GM23248 (cell line): ENCODE data around the gene TSBP1. TPM values are rescaled to one million over a fixed set of nuclear protein-coding genes. Genes with fewer than 3 reads are reported as not detected.

Source experiments
- DNase-seq: peaks from one replicate; pipeline ENCODE4 v3.0.0-alpha.2; 2015
- H2AFZ ChIP-seq: fragments of 200-600 bp; sonication (generic); 2 replicates; pipeline ENCODE4 v1.6.1; 2016; ENCODE audit warnings: antibody characterized with exemption
- H3F3A ChIP-seq: fragments of 200-600 bp; sonication (generic); 2 replicates; pipeline ENCODE4 v1.6.1; 2016; ENCODE audit warnings: mild to moderate bottlenecking, antibody characterized with exemption, mixed run types; ENCODE audit not compliant: insufficient read depth
- H3K27ac ChIP-seq: fragments of 200-600 bp; sonication (generic); 2 replicates; pipeline ENCODE4 v1.5.1; 2016; ENCODE audit warnings: mild to moderate bottlenecking
- H3K27me3 ChIP-seq: fragments of 200-600 bp; sonication (generic); replicated peaks from 2 replicates; pipeline ENCODE4 v1.6.1; 2016; ENCODE audit warnings: mild to moderate bottlenecking; ENCODE audit not compliant: insufficient read depth
- H3K36me3 ChIP-seq: fragments of 200-600 bp; sonication (generic); 2 replicates; pipeline ENCODE4 v1.6.1; 2016; ENCODE audit warnings: low read depth, mild to moderate bottlenecking
- H3K4me1 ChIP-seq: fragments of 200-600 bp; sonication (generic); 2 replicates; pipeline ENCODE4 v1.6.1; 2016; ENCODE audit warnings: mild to moderate bottlenecking; ENCODE audit not compliant: insufficient read depth
- H3K4me2 ChIP-seq: fragments of 200-600 bp; sonication (generic); one replicate; pipeline ENCODE4 v1.6.1; 2016; ENCODE audit warnings: mild to moderate bottlenecking; ENCODE audit not compliant: unreplicated experiment
- H3K4me3 ChIP-seq: fragments of 200-600 bp; sonication (generic); 2 replicates; pipeline ENCODE4 v1.5.1; 2016; ENCODE audit warnings: mild to moderate bottlenecking
- H3K79me2 ChIP-seq: fragments of 200-600 bp; sonication (generic); 2 replicates; pipeline ENCODE4 v1.6.1; 2016; ENCODE audit warnings: mild to moderate bottlenecking; ENCODE audit not compliant: insufficient read depth
- H3K9ac ChIP-seq: fragments of 200-600 bp; sonication (generic); 2 replicates; pipeline ENCODE4 v1.6.1; 2016; ENCODE audit warnings: mild to moderate bottlenecking
- H3K9me2 ChIP-seq: fragments of 200-600 bp; sonication (generic); 2 replicates; pipeline ENCODE4 v1.6.1; 2016; ENCODE audit warnings: mixed run types, mild to moderate bottlenecking, moderate library complexity; ENCODE audit not compliant: insufficient read depth
- H3K9me3 ChIP-seq: fragments of 200-600 bp; sonication (generic); one replicate; pipeline ENCODE4 v1.6.1; 2017; ENCODE audit warnings: low read depth
- H4K20me1 ChIP-seq: fragments of 200-600 bp; sonication (generic); 2 replicates; pipeline ENCODE4 v1.6.0; 2016; ENCODE audit not compliant: insufficient read depth
- EZH2 ChIP-seq: fragments of 200-600 bp; sonication (generic); IDR thresholded peaks from 2 replicates; pipeline ENCODE4 v1.6.1; 2018; ENCODE audit warnings: antibody characterized with exemption, mild to moderate bottlenecking; ENCODE audit not compliant: insufficient read depth, poor library complexity, severe bottlenecking
- EZH2phosphoT487 ChIP-seq: fragments of 200-600 bp; sonication (generic); IDR thresholded peaks from 2 replicates; pipeline ENCODE4 v1.6.1; 2018; ENCODE audit warnings: antibody characterized with exemption, moderate library complexity, mild to moderate bottlenecking, low read depth; ENCODE audit not compliant: insufficient read depth
- WGBS, 2 experiments: methylation state at CpG; one replicate each; pipeline ENCODE4 v1.1.6; 2015 to 2017; ENCODE audit warnings: low lambda C conversion rate in 2 of 2, low coverage in 1 of 2; ENCODE audit errors: missing lambda C conversion rate in 2 of 2; 5-methylcytosine and 5-hydroxymethylcytosine counted together
- in situ Hi-C: fragments of 300-500 bp; cut with MboI; formaldehyde crosslinking; loops from 2 replicates; pipeline ENCODE4 v1.15.0; 2020
- polyA plus RNA-seq: library from polyadenylated mRNA; unstranded; fragments of >200 nt; fragmentation: Nextera tagmentation; extraction: Ambion mirVana; gene quantifications from 2 replicates; pipeline ENCODE4 v1.2.1, GENCODE V29; 2016
- total RNA-seq: library from RNA; depleted of rRNA; stranded (reverse); fragments of >200 nt; shearing (Covaris generic); gene quantifications from 2 replicates; pipeline ENCODE4 v1.2.3, GENCODE V29; 2014

Gene TSBP1
- total and polyA plus RNA-seq, 2 experiments from 2014 or later = not detected

DNA sequence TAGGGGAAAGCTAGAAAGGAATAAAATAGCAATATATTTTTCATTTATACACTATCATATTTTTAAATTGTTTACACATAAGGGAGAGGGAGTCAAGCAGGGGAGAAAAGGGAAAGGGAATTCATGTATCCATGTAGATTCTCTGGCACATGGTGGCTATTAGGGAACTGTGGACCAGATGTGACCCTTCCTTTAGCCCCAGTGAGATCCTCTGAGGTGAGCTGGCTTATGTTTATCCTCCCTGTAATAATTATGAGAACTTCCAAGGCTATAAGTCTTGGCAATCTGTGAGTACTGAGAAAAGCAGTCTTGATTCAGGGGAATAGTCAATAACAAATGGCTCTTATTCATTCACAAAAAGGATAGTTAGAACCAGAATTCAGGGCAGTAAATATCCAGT is 42.6 kb downstream of the TSBP1 start:
- no peaks in the 10 kb centered on the region for H3K36me3 ChIP-seq
- H3K4me3 ChIP-seq = no peak overlapping the region
- H3K9me3 ChIP-seq = no peaks in the 10 kb centered on the region
- DNase-seq = no peak
- H3K27ac ChIP-seq = no peak overlapping the region
- H3K9me2 ChIP-seq = no peaks in the 10 kb centered on the region
- in situ Hi-C loops = no loop called here
- no peaks in the 10 kb centered on the region for H3K4me1 ChIP-seq
- H3K27me3 ChIP-seq = peaks cover 4% of the 10 kb centered on the region; the same call in 1 of the 2 replicates
- no peaks in the 10 kb centered on the region for H3K79me2 ChIP-seq
- H3F3A ChIP-seq = no peaks in the 10 kb centered on the region
- H3K4me2 ChIP-seq = no peak overlapping the region
- no peak overlapping the region for H2AFZ ChIP-seq
- H3K9ac ChIP-seq = no peak overlapping the region
- no peaks in the 10 kb centered on the region for H4K20me1 ChIP-seq
- TF ChIP-seq EZH2phosphoT487 = no peak

DNA sequence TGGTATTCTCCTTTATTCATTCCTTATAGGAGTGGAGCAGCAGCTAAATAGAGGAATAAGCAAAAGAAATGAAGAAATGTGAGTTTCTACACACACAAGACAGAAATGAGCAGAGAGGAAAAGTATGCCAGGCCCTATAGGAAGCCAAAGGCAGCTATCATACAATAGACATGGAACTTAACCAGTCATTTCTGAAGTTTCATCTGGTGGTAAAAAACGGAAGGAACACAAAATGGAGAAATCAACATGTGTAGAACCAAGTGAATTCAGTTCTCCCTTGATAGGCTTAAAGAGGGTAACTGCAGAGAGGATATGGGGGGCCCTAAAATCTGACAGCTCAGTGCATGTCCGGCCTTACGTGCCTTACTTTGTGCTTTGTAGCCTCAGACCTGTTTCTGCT is 44.6 kb downstream of the TSBP1 start:
- TF ChIP-seq EZH2phosphoT487 (no peak), EZH2 (no peak)
- H3K4me1 ChIP-seq = no peaks in the 10 kb centered on the region
- H3K79me2 ChIP-seq = no peaks in the 10 kb centered on the region
- H3K9me2 ChIP-seq = no peaks in the 10 kb centered on the region
- H3K27ac ChIP-seq = no peak overlapping the region
- no peak overlapping the region for H3K4me2 ChIP-seq
- 68 to 76% methylated on average over 3 of the region's 3 CpGs for WGBS, 2 experiments
- H3K4me3 ChIP-seq = no peak overlapping the region
- H3K9me3 ChIP-seq = no peaks in the 10 kb centered on the region
- in situ Hi-C loops = no loop called here
- DNase-seq = no peak
- no peaks in the 10 kb centered on the region for H3F3A ChIP-seq
- H3K36me3 ChIP-seq = no peaks in the 10 kb centered on the region
- H2AFZ ChIP-seq = no peak overlapping the region
- H3K9ac ChIP-seq = no peak overlapping the region
- H3K27me3 ChIP-seq = peaks cover 14% of the 10 kb centered on the region; the same call in 1 of the 2 replicates
- no peaks in the 10 kb centered on the region for H4K20me1 ChIP-seq

DNA sequence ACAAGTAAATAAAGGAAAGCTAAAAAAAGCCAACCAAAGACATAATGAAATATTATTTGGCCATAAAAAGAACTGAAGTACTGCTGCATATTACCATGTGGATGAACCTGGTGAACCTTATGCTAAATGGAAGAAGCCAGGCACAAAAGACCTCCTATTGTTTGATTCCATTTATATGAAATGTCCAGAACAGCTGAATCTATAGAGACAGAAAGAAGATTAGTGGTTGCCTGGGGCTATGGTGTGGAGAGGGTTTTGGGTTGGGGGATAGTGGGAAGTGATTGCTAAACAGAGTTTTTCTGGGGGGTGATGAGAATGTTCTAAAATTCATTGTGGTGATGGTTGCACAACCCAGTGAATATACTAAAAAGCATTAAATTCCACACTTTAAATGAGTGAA is 53.2 kb downstream of the TSBP1 start:
- Histone ChIP-seq H3K27ac (no peak overlapping the region), H3K9me2 (no peaks in the 10 kb centered on the region), H3K27me3 (peaks cover 12% of the 10 kb centered on the region; the same call in 1 of the 2 replicates), H3K9me3 (no peaks in the 10 kb centered on the region), H3K4me3 (no peak overlapping the region), H3K4me1 (no peaks in the 10 kb centered on the region), H3K36me3 (no peaks in the 10 kb centered on the region), H3K4me2 (no peak overlapping the region), H4K20me1 (no peaks in the 10 kb centered on the region), H3K79me2 (no peaks in the 10 kb centered on the region), H2AFZ (no peak overlapping the region), H3F3A (no peaks in the 10 kb centered on the region), H3K9ac (no peak overlapping the region)
- in situ Hi-C loops = no loop called here
- DNase-seq = no peak
- TF ChIP-seq EZH2phosphoT487 (no peak), EZH2 (no peak)

DNA sequence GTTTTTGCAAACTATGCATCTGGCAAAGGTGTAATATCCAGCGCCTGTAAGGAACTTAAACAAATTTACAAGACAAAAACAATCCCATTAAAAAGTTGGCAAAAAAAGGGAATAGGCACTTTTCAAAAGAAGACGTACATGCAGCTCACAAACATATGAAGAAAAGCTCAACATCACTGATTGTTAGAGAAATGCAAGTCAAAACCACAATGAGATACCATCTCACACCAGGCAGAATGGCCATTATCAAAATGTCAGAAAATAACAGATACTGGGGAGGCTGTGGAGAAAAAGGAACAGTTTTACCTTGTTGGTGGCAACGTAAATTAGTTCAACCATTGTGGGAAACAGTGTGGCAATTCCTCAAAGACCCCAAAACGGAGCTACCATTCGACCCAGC is 54.2 kb downstream of the TSBP1 start:
- H3K4me3 ChIP-seq = no peak overlapping the region
- H3K4me2 ChIP-seq = no peak overlapping the region
- no peaks in the 10 kb centered on the region for H3F3A ChIP-seq

DNA sequence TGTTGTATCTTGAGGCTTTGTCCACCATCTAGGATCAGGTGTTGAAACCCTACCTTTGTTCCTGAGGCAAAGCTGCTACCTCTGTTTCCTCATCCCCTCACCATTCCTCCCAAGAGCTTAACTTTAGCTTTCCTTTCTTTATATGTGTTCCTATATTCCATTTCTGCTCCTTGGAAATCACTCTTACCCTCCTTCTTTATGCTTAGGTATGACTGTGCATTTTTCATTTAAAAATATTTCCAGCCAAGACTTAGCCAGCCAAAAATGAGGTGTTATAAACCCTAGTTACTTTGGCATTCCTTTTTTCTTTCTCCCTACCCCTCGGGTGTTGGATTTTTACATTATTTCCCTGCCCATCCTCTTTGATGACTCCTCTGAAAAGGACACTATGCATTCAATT is 57.7 kb downstream of the TSBP1 start:
- Histone ChIP-seq H3K9me2 (no peaks in the 10 kb centered on the region), H3K4me1 (no peaks in the 10 kb centered on the region), H3K79me2 (no peaks in the 10 kb centered on the region), H3K27me3 (no peaks in the 10 kb centered on the region), H3K9me3 (no peaks in the 10 kb centered on the region), H3F3A (no peaks in the 10 kb centered on the region), H3K36me3 (no peaks in the 10 kb centered on the region), H3K27ac (no peak overlapping the region), H4K20me1 (no peaks in the 10 kb centered on the region), H3K4me3 (no peak overlapping the region), H3K9ac (no peak overlapping the region), H3K4me2 (no peak overlapping the region), H2AFZ (no peak overlapping the region)
- 7 to 10% methylated on average over 1 of the region's 1 CpG for whole genome bisulfite sequencing, 2 experiments
- no peak for DNase-seq
- TF ChIP-seq EZH2 (no peak), EZH2phosphoT487 (no peak)
- in situ Hi-C loops = no loop called here

More for the DNA sequence above, 54.2 kb downstream of the TSBP1 start:
- Histone ChIP-seq H3K4me1 (no peaks in the 10 kb centered on the region), H3K79me2 (no peaks in the 10 kb centered on the region), H3K9me3 (no peaks in the 10 kb centered on the region), H2AFZ (no peak overlapping the region), H3K9me2 (no peaks in the 10 kb centered on the region), H3K27me3 (peaks cover 6% of the 10 kb centered on the region; the same call in 1 of the 2 replicates), H3K36me3 (no peaks in the 10 kb centered on the region), H3K9ac (no peak overlapping the region), H4K20me1 (no peaks in the 10 kb centered on the region), H3K27ac (no peak overlapping the region)
- 47 to 66% methylated on average over 5 of the region's 5 CpGs for WGBS, 2 experiments
- TF ChIP-seq EZH2 = no peak
- TF ChIP-seq EZH2phosphoT487 = no peak
- DNase-seq = no peak
- in situ Hi-C loops = no loop called here
